Measurements from ENCODE around the gene INTS3.

The INTS3 gene

GRCh38 chr1:153730468-153730988, 2.7 kb downstream of the INTS3 start:
- Mint-ChIP-seq H3K4me3 (no peak overlapping the region), H3K27ac (peak overlapping the region; percentile 0), H3K4me1 (peaks cover 15% of the 10 kb centered on the region), H3K36me3 (peaks cover 7% of the 10 kb centered on the region), H3K27me3 (no peaks in the 10 kb centered on the region), H3K9me3 (no peaks in the 10 kb centered on the region)
- DNase-seq (ENCODE audit: low spot score in 2 of 2) (no peak), ATAC-seq (ENCODE audit: low read depth) (no peak)

- H3K27ac Mint-ChIP-seq: no peak overlapping the region
- ATAC-seq (ENCODE audit: low read depth) (no peak), DNase-seq (ENCODE audit: low spot score in 2 of 2) (no peak)
- H3K36me3 Mint-ChIP-seq: peaks cover 10% of the 10 kb centered on the region
- H3K9me3 Mint-ChIP-seq: no peaks in the 10 kb centered on the region
- H3K4me1 Mint-ChIP-seq: peaks cover 10% of the 10 kb centered on the region
- no peaks in the 10 kb centered on the region for H3K27me3 Mint-ChIP-seq
- H3K4me3 Mint-ChIP-seq: no peak overlapping the region
Observed at GRCh38 chr1:153733970-153734369, 6.1 kb downstream of the INTS3 start.

GRCh38 chr1:153734396-153735089, 6.7 kb downstream of the INTS3 start:
- no peak for DNase-seq (ENCODE audit: low spot score in 2 of 2)
- peaks cover 8% of the 10 kb centered on the region for H3K36me3 Mint-ChIP-seq
- peaks cover 6% of the 10 kb centered on the region for H3K4me1 Mint-ChIP-seq
- H3K27me3 Mint-ChIP-seq: no peaks in the 10 kb centered on the region
- H3K27ac Mint-ChIP-seq: no peak overlapping the region
- no peaks in the 10 kb centered on the region for H3K9me3 Mint-ChIP-seq
- no peak overlapping the region for H3K4me3 Mint-ChIP-seq
- ATAC-seq (ENCODE audit: low read depth): no peak

- Mint-ChIP-seq H3K4me1 (peaks cover 6% of the 10 kb centered on the region), H3K36me3 (peaks cover 8% of the 10 kb centered on the region), H3K27me3 (no peaks in the 10 kb centered on the region), H3K4me3 (no peak overlapping the region), H3K9me3 (no peaks in the 10 kb centered on the region), H3K27ac (no peak overlapping the region)
- no peak for ATAC-seq (ENCODE audit: low read depth)
- DNase-seq (ENCODE audit: low spot score in 2 of 2): no peak
Observed at GRCh38 chr1:153735090-153735420, 7.2 kb downstream of the INTS3 start.

- no peak for DNase-seq (ENCODE audit: low spot score in 2 of 2)
- no peak for ATAC-seq (ENCODE audit: low read depth)
- Mint-ChIP-seq H3K4me1 (peaks cover 27% of the 10 kb centered on the region), H3K27me3 (no peaks in the 10 kb centered on the region), H3K27ac (peak overlapping the region; percentile 81), H3K9me3 (no peaks in the 10 kb centered on the region), H3K36me3 (peaks cover 24% of the 10 kb centered on the region), H3K4me3 (no peak overlapping the region)
Observed at GRCh38 chr1:153741986-153742385, 14.1 kb downstream of the INTS3 start.

- Mint-ChIP-seq H3K4me1 (peaks cover 27% of the 10 kb centered on the region), H3K36me3 (peaks cover 26% of the 10 kb centered on the region), H3K9me3 (no peaks in the 10 kb centered on the region), H3K4me3 (peak overlapping the region; percentile 29), H3K27ac (peak overlapping the region; percentile 81), H3K27me3 (no peaks in the 10 kb centered on the region)
- ATAC-seq (ENCODE audit: low read depth): peak; percentile 81
- peak in 1 of 2 donors; percentile 14 for DNase-seq (ENCODE audit: low spot score in 2 of 2)
Observed at GRCh38 chr1:153742411-153743142, 14.7 kb downstream of the INTS3 start.

- ATAC-seq (ENCODE audit: low read depth) (no peak), DNase-seq (ENCODE audit: low spot score in 2 of 2) (no peak)
- Mint-ChIP-seq H3K4me1 (peaks cover 33% of the 10 kb centered on the region), H3K27me3 (no peaks in the 10 kb centered on the region), H3K36me3 (peaks cover 34% of the 10 kb centered on the region), H3K4me3 (no peak overlapping the region), H3K9me3 (no peaks in the 10 kb centered on the region), H3K27ac (no peak overlapping the region)
Observed at GRCh38 chr1:153745417-153745816, 17.6 kb downstream of the INTS3 start.

GRCh38 chr1:153746174-153746573, 18.3 kb downstream of the INTS3 start:
- no peaks in the 10 kb centered on the region for H3K27me3 Mint-ChIP-seq
- H3K4me3 Mint-ChIP-seq: no peak overlapping the region
- H3K27ac Mint-ChIP-seq: no peak overlapping the region
- no peak for DNase-seq (ENCODE audit: low spot score in 2 of 2)
- peaks cover 39% of the 10 kb centered on the region for H3K36me3 Mint-ChIP-seq
- ATAC-seq (ENCODE audit: low read depth): no peak
- no peaks in the 10 kb centered on the region for H3K9me3 Mint-ChIP-seq
- H3K4me1 Mint-ChIP-seq: peaks cover 38% of the 10 kb centered on the region

GRCh38 chr1:153748903-153749302, 21.1 kb downstream of the INTS3 start:
- Mint-ChIP-seq H3K4me1 (peaks cover 18% of the 10 kb centered on the region), H3K27me3 (no peaks in the 10 kb centered on the region), H3K27ac (no peak overlapping the region), H3K9me3 (no peaks in the 10 kb centered on the region), H3K36me3 (peaks cover 36% of the 10 kb centered on the region), H3K4me3 (no peak overlapping the region)
- ATAC-seq (ENCODE audit: low read depth): no peak
- DNase-seq (ENCODE audit: low spot score in 2 of 2): no peak

- no peak overlapping the region for H3K4me3 Mint-ChIP-seq
- peaks cover 37% of the 10 kb centered on the region for H3K36me3 Mint-ChIP-seq
- H3K9me3 Mint-ChIP-seq: no peaks in the 10 kb centered on the region
- no peak overlapping the region for H3K27ac Mint-ChIP-seq
- ATAC-seq (ENCODE audit: low read depth) (peak; percentile 100), DNase-seq (ENCODE audit: low spot score in 2 of 2) (peak; percentile 77 to 78)
- H3K4me1 Mint-ChIP-seq: peaks cover 13% of the 10 kb centered on the region
- H3K27me3 Mint-ChIP-seq: no peaks in the 10 kb centered on the region
Observed at GRCh38 chr1:153749408-153750005, 21.7 kb downstream of the INTS3 start.

GRCh38 chr1:153750026-153750995, 22.5 kb downstream of the INTS3 start:
- DNase-seq (ENCODE audit: low spot score in 2 of 2) (no peak), ATAC-seq (ENCODE audit: low read depth) (no peak)
- Mint-ChIP-seq H3K36me3 (peaks cover 39% of the 10 kb centered on the region), H3K4me3 (no peak overlapping the region), H3K4me1 (peaks cover 13% of the 10 kb centered on the region), H3K9me3 (no peaks in the 10 kb centered on the region), H3K27ac (no peak overlapping the region), H3K27me3 (no peaks in the 10 kb centered on the region)

- Mint-ChIP-seq H3K36me3 (peaks cover 35% of the 10 kb centered on the region), H3K4me3 (no peak overlapping the region), H3K4me1 (peaks cover 13% of the 10 kb centered on the region), H3K27ac (no peak overlapping the region), H3K9me3 (no peaks in the 10 kb centered on the region), H3K27me3 (no peaks in the 10 kb centered on the region)
- ATAC-seq (ENCODE audit: low read depth) (no peak), DNase-seq (ENCODE audit: low spot score in 2 of 2) (no peak)
Observed at GRCh38 chr1:153752072-153752471, 24.2 kb downstream of the INTS3 start.

GRCh38 chr1:153752571-153753195, 24.8 kb downstream of the INTS3 start:
- Mint-ChIP-seq H3K27ac (no peak overlapping the region), H3K9me3 (no peaks in the 10 kb centered on the region), H3K4me1 (peaks cover 13% of the 10 kb centered on the region), H3K27me3 (no peaks in the 10 kb centered on the region), H3K4me3 (no peak overlapping the region), H3K36me3 (peaks cover 35% of the 10 kb centered on the region)
- DNase-seq (ENCODE audit: low spot score in 2 of 2) (no peak), ATAC-seq (ENCODE audit: low read depth) (no peak)

Measured in memory B cell (primary cell).